GM23338 (cell line): ENCODE data around the gene PRKG2. TPM values are rescaled to one million over a fixed set of nuclear protein-coding genes. Genes with fewer than 3 reads are reported as not detected.

Experiments
- ATAC-seq: fragments of 200-7000 bp; cut with Tn5 transposase; 3 replicates; pipeline ENCODE4 v1.9.1; 2020
- DNase-seq: peaks from one replicate; pipeline ENCODE4 v3.0.0-alpha.2; 2015; ENCODE audit warnings: low spot score
- H2AFZ ChIP-seq: fragments of 200-600 bp; sonication (generic); 2 replicates; pipeline ENCODE4 v1.8.0; 2016; ENCODE audit warnings: antibody characterized with exemption, mild to moderate bottlenecking, moderate library complexity
- H3F3A ChIP-seq: fragments of 200-600 bp; sonication (generic); replicated peaks from 2 replicates; pipeline ENCODE4 v1.8.0; 2017; ENCODE audit warnings: antibody characterized with exemption, mixed run types, low read depth
- H3K27ac ChIP-seq: fragments of 200-600 bp; sonication (generic); 2 replicates; pipeline ENCODE4 v1.6.1; 2016; ENCODE audit warnings: low read depth
- H3K27me3 ChIP-seq: fragments of 200-600 bp; sonication (generic); 2 replicates; pipeline ENCODE4 v1.8.0; 2016; ENCODE audit warnings: mild to moderate bottlenecking, mixed run types, moderate library complexity; ENCODE audit not compliant: insufficient read depth
- H3K36me3 ChIP-seq: fragments of 200-600 bp; sonication (generic); 2 replicates; pipeline ENCODE4 v1.8.0; 2016; ENCODE audit warnings: mild to moderate bottlenecking; ENCODE audit not compliant: insufficient read depth
- H3K4me1 ChIP-seq: fragments of 200-600 bp; sonication (generic); 2 replicates; pipeline ENCODE4 v1.8.0; 2016; ENCODE audit warnings: mild to moderate bottlenecking, moderate library complexity; ENCODE audit not compliant: insufficient read depth
- H3K4me2 ChIP-seq: fragments of 200-600 bp; sonication (generic); 2 replicates; pipeline ENCODE4 v1.7.1; 2017; ENCODE audit warnings: mixed run types
- H3K4me3 ChIP-seq: fragments of 200-600 bp; sonication (generic); 2 replicates; pipeline ENCODE4 v1.6.1; 2016; ENCODE audit warnings: mixed run types
- H3K79me2 ChIP-seq: fragments of 200-600 bp; sonication (generic); replicated peaks from 2 replicates; pipeline ENCODE4 v1.8.0; 2017; ENCODE audit warnings: mild to moderate bottlenecking; ENCODE audit not compliant: insufficient read depth
- H3K9me2 ChIP-seq: fragments of 200-600 bp; sonication (generic); 2 replicates; pipeline ENCODE4 v1.8.0; 2017; ENCODE audit not compliant: insufficient read depth
- H4K20me1 ChIP-seq: fragments of 200-600 bp; sonication (generic); replicated peaks from 2 replicates; pipeline ENCODE4 v1.8.0; 2017; ENCODE audit warnings: mild to moderate bottlenecking; ENCODE audit not compliant: insufficient read depth
- H3K27ac Mint-ChIP-seq: 2 replicates; pipeline ENCODE4 v1.8.0; 2020; ENCODE audit warnings: inconsistent platforms, mild to moderate bottlenecking, moderate library complexity, mixed read lengths
- H3K27me3 Mint-ChIP-seq: 3 replicates; pipeline ENCODE4 v1.8.0; 2022; ENCODE audit warnings: low read depth, mild to moderate bottlenecking, moderate library complexity, mixed read lengths, inconsistent platforms; ENCODE audit not compliant: insufficient read depth, poor library complexity
- H3K36me3 Mint-ChIP-seq: 3 replicates; pipeline ENCODE4 v1.8.0; 2021; ENCODE audit warnings: low read depth, mild to moderate bottlenecking, inconsistent platforms, moderate library complexity, mixed read lengths
- H3K4me1 Mint-ChIP-seq: 3 replicates; pipeline ENCODE4 v1.8.0; 2020; ENCODE audit warnings: mild to moderate bottlenecking, inconsistent platforms, mixed read lengths
- H3K4me3 Mint-ChIP-seq: 3 replicates; pipeline ENCODE4 v1.8.0; 2021; ENCODE audit warnings: moderate library complexity, mild to moderate bottlenecking, inconsistent platforms, mixed read lengths
- H3K9me3 Mint-ChIP-seq: 3 replicates; pipeline ENCODE4 v1.8.0; 2020; ENCODE audit warnings: moderate library complexity, mild to moderate bottlenecking, inconsistent platforms, mixed read lengths
- POLR2AphosphoS5 ChIP-seq: IDR thresholded peaks from 2 replicates; pipeline ENCODE4 v1.6.1; 2016; ENCODE audit warnings: antibody characterized with exemption, low read depth
- polyA plus RNA-seq: library from polyadenylated mRNA; unstranded; fragments of >200 nt; fragmentation: Nextera tagmentation; extraction: Ambion mirVana; gene quantifications from 2 replicates; pipeline ENCODE4 v1.2.1, GENCODE V29; 2016
- total RNA-seq: library from RNA; depleted of rRNA; stranded (reverse); fragments of >200 nt; shearing (Covaris generic); gene quantifications from 2 replicates; pipeline ENCODE4 v1.2.3, GENCODE V29; 2014
- TF ChIP-seq, protein P1 (sequence below): fragments of 250-450 bp; sonication (Bioruptor Pico); IDR thresholded peaks from 2 replicates; pipeline ENCODE4 v1.5.0; 2020; ENCODE audit warnings: mild to moderate bottlenecking, moderate library complexity

The PRKG2 gene
- total and polyA plus RNA-seq, 2 experiments from 2014 or later, result 1.9 to 3.6 TPM

DNA sequence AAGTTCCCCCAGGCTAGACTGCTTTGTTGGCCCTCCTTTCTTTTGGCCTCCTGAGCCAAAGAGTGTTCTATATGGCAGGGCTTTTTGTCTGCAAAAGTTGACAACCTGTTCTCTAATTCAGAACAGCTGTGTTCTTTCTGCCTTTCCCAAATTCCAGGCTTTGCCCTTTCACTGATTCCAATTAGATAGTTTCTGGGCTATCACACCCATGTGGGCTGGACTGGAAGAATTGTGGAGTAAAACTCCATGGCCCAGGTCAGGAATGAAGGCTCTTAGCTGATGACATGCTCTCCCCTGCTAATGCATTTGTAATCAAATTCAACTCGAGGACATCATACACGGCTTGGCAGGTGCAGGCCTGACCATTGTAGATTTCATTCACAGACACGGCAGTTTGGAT, 165.1 kb downstream of the PRKG2 start:
- Histone ChIP-seq H3K9me2 (peaks cover 5% of the 10 kb centered on the region; the same call in 1 of the 2 replicates), H3K27me3 (no peaks in the 10 kb centered on the region), H3F3A (no peaks in the 10 kb centered on the region), H3K36me3 (no peaks in the 10 kb centered on the region), H4K20me1 (no peaks in the 10 kb centered on the region), H3K4me1 (peaks cover 5% of the 10 kb centered on the region; the same call in 1 of the 2 replicates), H3K79me2 (no peaks in the 10 kb centered on the region), H3K27ac (no peak overlapping the region), H2AFZ (no peak overlapping the region), H3K4me2 (no peak overlapping the region), H3K4me3 (no peak overlapping the region)
- Mint-ChIP-seq H3K27me3 (no peaks in the 10 kb centered on the region), H3K36me3 (no peaks in the 10 kb centered on the region), H3K4me1 (peaks cover 5% of the 10 kb centered on the region; the same call in 2 of the 3 replicates), H3K9me3 (no peaks in the 10 kb centered on the region), H3K4me3 (no peak overlapping the region), H3K27ac (no peak overlapping the region)
- DNase-seq (no peak), ATAC-seq (no peak)
- TF ChIP-seq, protein P1, sequence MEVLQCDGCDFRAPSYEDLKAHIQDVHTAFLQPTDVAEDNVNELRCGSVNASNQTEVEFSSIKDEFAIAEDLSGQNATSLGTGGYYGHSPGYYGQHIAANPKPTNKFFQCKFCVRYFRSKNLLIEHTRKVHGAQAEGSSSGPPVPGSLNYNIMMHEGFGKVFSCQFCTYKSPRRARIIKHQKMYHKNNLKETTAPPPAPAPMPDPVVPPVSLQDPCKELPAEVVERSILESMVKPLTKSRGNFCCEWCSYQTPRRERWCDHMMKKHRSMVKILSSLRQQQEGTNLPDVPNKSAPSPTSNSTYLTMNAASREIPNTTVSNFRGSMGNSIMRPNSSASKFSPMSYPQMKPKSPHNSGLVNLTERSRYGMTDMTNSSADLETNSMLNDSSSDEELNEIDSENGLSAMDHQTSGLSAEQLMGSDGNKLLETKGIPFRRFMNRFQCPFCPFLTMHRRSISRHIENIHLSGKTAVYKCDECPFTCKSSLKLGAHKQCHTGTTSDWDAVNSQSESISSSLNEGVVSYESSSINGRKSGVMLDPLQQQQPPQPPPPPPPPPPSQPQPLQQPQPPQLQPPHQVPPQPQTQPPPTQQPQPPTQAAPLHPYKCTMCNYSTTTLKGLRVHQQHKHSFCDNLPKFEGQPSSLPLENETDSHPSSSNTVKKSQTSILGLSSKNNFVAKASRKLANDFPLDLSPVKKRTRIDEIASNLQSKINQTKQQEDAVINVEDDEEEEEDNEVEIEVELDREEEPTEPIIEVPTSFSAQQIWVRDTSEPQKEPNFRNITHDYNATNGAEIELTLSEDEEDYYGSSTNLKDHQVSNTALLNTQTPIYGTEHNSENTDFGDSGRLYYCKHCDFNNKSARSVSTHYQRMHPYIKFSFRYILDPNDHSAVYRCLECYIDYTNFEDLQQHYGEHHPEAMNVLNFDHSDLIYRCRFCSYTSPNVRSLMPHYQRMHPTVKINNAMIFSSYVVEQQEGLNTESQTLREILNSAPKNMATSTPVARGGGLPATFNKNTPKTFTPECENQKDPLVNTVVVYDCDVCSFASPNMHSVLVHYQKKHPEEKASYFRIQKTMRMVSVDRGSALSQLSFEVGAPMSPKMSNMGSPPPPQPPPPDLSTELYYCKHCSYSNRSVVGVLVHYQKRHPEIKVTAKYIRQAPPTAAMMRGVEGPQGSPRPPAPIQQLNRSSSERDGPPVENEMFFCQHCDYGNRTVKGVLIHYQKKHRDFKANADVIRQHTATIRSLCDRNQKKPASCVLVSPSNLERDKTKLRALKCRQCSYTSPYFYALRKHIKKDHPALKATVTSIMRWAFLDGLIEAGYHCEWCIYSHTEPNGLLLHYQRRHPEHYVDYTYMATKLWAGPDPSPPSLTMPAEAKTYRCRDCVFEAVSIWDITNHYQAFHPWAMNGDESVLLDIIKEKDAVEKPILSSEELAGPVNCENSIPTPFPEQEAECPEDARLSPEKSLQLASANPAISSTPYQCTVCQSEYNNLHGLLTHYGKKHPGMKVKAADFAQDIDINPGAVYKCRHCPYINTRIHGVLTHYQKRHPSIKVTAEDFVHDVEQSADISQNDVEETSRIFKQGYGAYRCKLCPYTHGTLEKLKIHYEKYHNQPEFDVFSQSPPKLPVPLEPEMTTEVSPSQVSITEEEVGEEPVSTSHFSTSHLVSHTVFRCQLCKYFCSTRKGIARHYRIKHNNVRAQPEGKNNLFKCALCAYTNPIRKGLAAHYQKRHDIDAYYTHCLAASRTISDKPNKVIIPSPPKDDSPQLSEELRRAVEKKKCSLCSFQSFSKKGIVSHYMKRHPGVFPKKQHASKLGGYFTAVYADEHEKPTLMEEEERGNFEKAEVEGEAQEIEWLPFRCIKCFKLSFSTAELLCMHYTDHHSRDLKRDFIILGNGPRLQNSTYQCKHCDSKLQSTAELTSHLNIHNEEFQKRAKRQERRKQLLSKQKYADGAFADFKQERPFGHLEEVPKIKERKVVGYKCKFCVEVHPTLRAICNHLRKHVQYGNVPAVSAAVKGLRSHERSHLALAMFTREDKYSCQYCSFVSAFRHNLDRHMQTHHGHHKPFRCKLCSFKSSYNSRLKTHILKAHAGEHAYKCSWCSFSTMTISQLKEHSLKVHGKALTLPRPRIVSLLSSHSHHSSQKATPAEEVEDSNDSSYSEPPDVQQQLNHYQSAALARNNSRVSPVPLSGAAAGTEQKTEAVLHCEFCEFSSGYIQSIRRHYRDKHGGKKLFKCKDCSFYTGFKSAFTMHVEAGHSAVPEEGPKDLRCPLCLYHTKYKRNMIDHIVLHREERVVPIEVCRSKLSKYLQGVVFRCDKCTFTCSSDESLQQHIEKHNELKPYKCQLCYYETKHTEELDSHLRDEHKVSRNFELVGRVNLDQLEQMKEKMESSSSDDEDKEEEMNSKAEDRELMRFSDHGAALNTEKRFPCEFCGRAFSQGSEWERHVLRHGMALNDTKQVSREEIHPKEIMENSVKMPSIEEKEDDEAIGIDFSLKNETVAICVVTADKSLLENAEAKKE (CRISPR knock-in tag), result no peak

DNA sequence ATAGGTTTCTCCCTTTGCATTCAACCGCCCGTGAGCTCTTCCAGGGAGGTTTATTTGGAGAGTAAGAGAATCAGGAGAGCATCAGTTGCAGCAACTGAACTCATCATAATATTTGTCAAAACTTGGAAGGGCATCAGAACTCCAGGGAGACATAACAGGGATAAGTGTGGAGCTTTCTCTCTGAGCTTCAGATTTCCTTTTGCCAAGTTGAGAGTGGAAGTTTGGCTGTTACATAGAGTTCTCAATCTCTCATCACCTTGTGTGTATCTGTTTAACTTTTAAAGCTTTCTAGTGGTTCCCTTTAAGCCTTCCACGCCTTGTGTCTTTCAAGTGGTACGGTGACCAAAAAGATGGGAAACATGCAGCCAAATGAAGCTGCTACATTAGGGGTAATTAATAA, 165.7 kb downstream of the PRKG2 start:
- Histone ChIP-seq H3K27me3 (no peaks in the 10 kb centered on the region), H3K79me2 (no peaks in the 10 kb centered on the region), H3K4me2 (no peak overlapping the region), H2AFZ (no peak overlapping the region), H3K4me3 (no peak overlapping the region), H3K27ac (no peak overlapping the region), H3K4me1 (peaks cover 5% of the 10 kb centered on the region; the same call in 1 of the 2 replicates), H3F3A (no peaks in the 10 kb centered on the region), H3K9me2 (peaks cover 5% of the 10 kb centered on the region; the same call in 1 of the 2 replicates), H4K20me1 (no peaks in the 10 kb centered on the region), H3K36me3 (no peaks in the 10 kb centered on the region)
- peaks cover 5% of the 10 kb centered on the region; the same call in 2 of the 3 replicates for H3K4me1 Mint-ChIP-seq
- no peaks in the 10 kb centered on the region for H3K36me3 Mint-ChIP-seq
- TF ChIP-seq POLR2AphosphoS5, result no peak
- no peak overlapping the region for H3K4me3 Mint-ChIP-seq
- H3K9me3 Mint-ChIP-seq, result no peaks in the 10 kb centered on the region
- DNase-seq (no peak), ATAC-seq (no peak)
- no peak overlapping the region for H3K27ac Mint-ChIP-seq
- H3K27me3 Mint-ChIP-seq, result no peaks in the 10 kb centered on the region
